HCT116 (cell line): Measurements from ENCODE around the gene CYP24A1. TPM values are rescaled to one million over a fixed set of nuclear protein-coding genes. Genes with fewer than 3 reads are reported as not detected.

Experiments
- ATAC-seq: fragments of 200-7000 bp; cut with Tn5 transposase; 2 replicates; pipeline ENCODE4 v1.9.1; 2020; ENCODE audit warnings: mild to moderate bottlenecking, moderate library complexity
- BruUV-seq: library from RNA; stranded (reverse); fragments of 400-500 nt; replicated peaks from 2 replicates; lab custom pipeline; 2021; lab: Mats Ljungman, UMichigan
- CTCF ChIA-PET: fragments of 300-600 bp; sonication (Branson Sonifier 250); formaldehyde crosslinking; loops from one replicate; lab custom pipeline; 2021; ENCODE audit warnings: antibody characterized with exemption; lab: Charles Lee
- POLR2A ChIA-PET: fragments of 300-600, 350-600 bp; sonication (Branson Sonifier 250); formaldehyde crosslinking; loops from one replicate; lab custom pipeline; 2021; ENCODE audit warnings: antibody characterized with exemption; lab: Charles Lee
- RAD21 ChIA-PET, 2 experiments: fragments of 300-600 bp; sonication (Branson Sonifier 250); formaldehyde crosslinking; loops; one replicate each; lab custom pipeline; 2023; ENCODE audit warnings: low total read pairs in 2 of 2; ENCODE audit not compliant: uncharacterized antibody in 2 of 2, unreplicated experiment in 2 of 2, low non-redundant PET in 1 of 2; lab: Charles Lee
- DNase-seq: peaks from one replicate; pipeline ENCODE4 v3.0.0-alpha.2; 2010; ENCODE audit warnings: low read depth, low spot score
- H2AFZ ChIP-seq: fragments of 200-600 bp; shearing (Covaris generic), sonication (generic); 2 replicates; pipeline ENCODE4 v1.6.1; 2017; ENCODE audit warnings: low read depth, mixed run types, mixed read lengths, antibody characterized with exemption, low read length; ENCODE audit not compliant: poor library complexity, severe bottlenecking
- H3K27ac ChIP-seq: 2 replicates; pipeline ENCODE4 v1.5.1; 2012; ENCODE audit warnings: low read depth, low read length
- H3K27me3 ChIP-seq: fragments of 200-600 bp; sonication (generic); 2 replicates; pipeline ENCODE4 v1.6.1; 2016; ENCODE audit warnings: mixed run types, low read length, mixed read lengths; ENCODE audit not compliant: insufficient read depth
- H3K36me3 ChIP-seq, 2 experiments: fragments of 200-500 bp in 1 of 2; fragments of 200-600 bp in 1 of 2; sonication (Bioruptor generic) in 1 of 2; sonication (generic) in 1 of 2; 2 replicates each; pipeline versions ENCODE4 v1.5.1 to v1.6.1; 2014 to 2016; ENCODE audit warnings: low read length in 2 of 2, inconsistent platforms in 1 of 2, mixed read lengths in 1 of 2, mixed run types in 1 of 2; ENCODE audit not compliant: insufficient read depth in 2 of 2, control insufficient read depth in 1 of 2
- H3K4me1 ChIP-seq, 2 experiments: fragments of 200-600 bp in 1 of 2; sonication (generic) in 1 of 2; 2 replicates each; pipeline versions ENCODE4 v1.5.1 to v1.6.1; 2012 to 2017; ENCODE audit warnings: low read length in 2 of 2, inconsistent platforms in 1 of 2, mild to moderate bottlenecking in 1 of 2, mixed read lengths in 1 of 2, mixed run types in 1 of 2, moderate library complexity in 1 of 2; ENCODE audit not compliant: insufficient read depth in 2 of 2, control insufficient read depth in 1 of 2
- H3K4me2 ChIP-seq: fragments of 200-600 bp; sonication (generic); 2 replicates; pipeline ENCODE4 v1.6.1; 2017; ENCODE audit warnings: mixed run types, low read length, mixed read lengths
- H3K4me3 ChIP-seq, 2 experiments: fragments of 200-600 bp in 1 of 2; sonication (generic) in 1 of 2; replicated peaks in 1 of 2; 2 replicates each; pipeline ENCODE4 v1.5.1; 2011 to 2016; ENCODE audit warnings: low read length in 2 of 2, control low read depth in 1 of 2, low read depth in 1 of 2, mild to moderate bottlenecking in 1 of 2, mixed read lengths in 1 of 2, mixed run types in 1 of 2
- H3K79me2 ChIP-seq: fragments of 200-600 bp; sonication (generic); 2 replicates; pipeline ENCODE4 v1.6.1; 2017; ENCODE audit warnings: mild to moderate bottlenecking, mixed run types, low read length, moderate library complexity, mixed read lengths; ENCODE audit not compliant: insufficient read depth
- H3K9ac ChIP-seq: fragments of 200-600 bp; sonication (generic); 2 replicates; pipeline ENCODE4 v1.6.1; 2016; ENCODE audit warnings: low read length, mixed read lengths
- H3K9me2 ChIP-seq: fragments of 200-600 bp; sonication (generic), shearing (Covaris generic); 2 replicates; pipeline ENCODE4 v1.6.1; 2017; ENCODE audit warnings: mixed run types, mild to moderate bottlenecking, moderate library complexity; ENCODE audit not compliant: insufficient read depth
- H3K9me3 ChIP-seq, 2 experiments: fragments of 200-500 bp in 1 of 2; fragments of 200-600 bp in 1 of 2; sonication (Bioruptor generic) in 1 of 2; sonication (generic) in 1 of 2; 2 replicates each; pipeline ENCODE4 v1.6.1; 2014 to 2017; ENCODE audit warnings: low read length in 2 of 2, mixed read lengths in 2 of 2, inconsistent platforms in 1 of 2, low read depth in 1 of 2, mild to moderate bottlenecking in 1 of 2, mixed run types in 1 of 2, moderate library complexity in 1 of 2; ENCODE audit not compliant: control insufficient read depth in 1 of 2, insufficient read depth in 1 of 2
- H4K20me1 ChIP-seq: fragments of 200-600 bp; sonication (generic), shearing (Covaris generic); 2 replicates; pipeline ENCODE4 v1.6.1; 2017; ENCODE audit warnings: mixed run types, mild to moderate bottlenecking, moderate library complexity; ENCODE audit not compliant: insufficient read depth
- ELF1 ChIP-seq: IDR thresholded peaks from 2 replicates; pipeline ENCODE4 v1.6.1; 2012; ENCODE audit warnings: low read depth, borderline replicate concordance
- JUND ChIP-seq: IDR thresholded peaks from 2 replicates; pipeline ENCODE4 v1.6.1; 2012
- POLR2AphosphoS5 ChIP-seq: IDR thresholded peaks from 2 replicates; pipeline ENCODE4 v1.6.1; 2011; ENCODE audit warnings: mild to moderate bottlenecking, low read depth, low read length, moderate library complexity
- REST ChIP-seq: IDR thresholded peaks from 2 replicates; pipeline ENCODE4 v1.6.1; 2012; ENCODE audit warnings: low read depth
- intact Hi-C: fragments of 100-400 bp; cut with micrococcal nuclease; formaldehyde crosslinking; loops from 2 replicates; pipeline ENCODE4 v1.10.0; 2022
- total RNA-seq: library from RNA; stranded (reverse); gene quantifications from one replicate; pipeline ENCODE4 v1.2.1, GENCODE V29; 2021; ENCODE audit not compliant: unreplicated experiment

CYP24A1 gene
- total RNA-seq, 1 experiment from 2014 or later: 267 TPM

GRCh38 chr20:54144847-54145414 is 28.9 kb downstream of the CYP24A1 start:
- Histone ChIP-seq H3K36me3 (peaks cover 0 to 9% of the 10 kb centered on the region in 2 experiments; a peak in 1 of 4 replicates), H3K79me2 (no peaks in the 10 kb centered on the region), H3K27me3 (no peaks in the 10 kb centered on the region), H3K4me1 (peaks cover 50 to 68% of the 10 kb centered on the region in 2 experiments), H3K9me2 (no peaks in the 10 kb centered on the region), H4K20me1 (no peaks in the 10 kb centered on the region), H3K4me3 (no peak overlapping the region), H3K9ac (no peak overlapping the region), H2AFZ (no peak overlapping the region), H3K4me2 (no peak overlapping the region), H3K27ac (no peak overlapping the region), H3K9me3 (peaks cover 5 to 6% of the 10 kb centered on the region in 2 experiments; a peak in 2 of 4 replicates)
- POLR2A ChIA-PET: no interaction called here
- RAD21 ChIA-PET: no interaction called here
- no TSS peak for BruUV-seq
- DNase-seq (no peak), ATAC-seq (no peak)
- CTCF ChIA-PET: no interaction called here
- TF ChIP-seq JUND (no peak), POLR2AphosphoS5 (no peak), REST (no peak), ELF1 (no peak)
- intact Hi-C loops: no loop called here
